CD4-positive, alpha-beta T cell treated with Interleukin-6 at 100 ng/mL for 8 hours (primary cell): Measurements from ENCODE around the gene MOAP1.
"Not testable (repeated sequence)": the region's sequence is repeated elsewhere in the genome, so short reads cannot be mapped to it uniquely, and the experiment has no call there.

Source experiments
- DNase-seq: peaks from one replicate; pipeline ENCODE4 v3.0.0-alpha.2; 2020; ENCODE audit warnings: mixed read lengths, low spot score

Gene MOAP1

DNA sequence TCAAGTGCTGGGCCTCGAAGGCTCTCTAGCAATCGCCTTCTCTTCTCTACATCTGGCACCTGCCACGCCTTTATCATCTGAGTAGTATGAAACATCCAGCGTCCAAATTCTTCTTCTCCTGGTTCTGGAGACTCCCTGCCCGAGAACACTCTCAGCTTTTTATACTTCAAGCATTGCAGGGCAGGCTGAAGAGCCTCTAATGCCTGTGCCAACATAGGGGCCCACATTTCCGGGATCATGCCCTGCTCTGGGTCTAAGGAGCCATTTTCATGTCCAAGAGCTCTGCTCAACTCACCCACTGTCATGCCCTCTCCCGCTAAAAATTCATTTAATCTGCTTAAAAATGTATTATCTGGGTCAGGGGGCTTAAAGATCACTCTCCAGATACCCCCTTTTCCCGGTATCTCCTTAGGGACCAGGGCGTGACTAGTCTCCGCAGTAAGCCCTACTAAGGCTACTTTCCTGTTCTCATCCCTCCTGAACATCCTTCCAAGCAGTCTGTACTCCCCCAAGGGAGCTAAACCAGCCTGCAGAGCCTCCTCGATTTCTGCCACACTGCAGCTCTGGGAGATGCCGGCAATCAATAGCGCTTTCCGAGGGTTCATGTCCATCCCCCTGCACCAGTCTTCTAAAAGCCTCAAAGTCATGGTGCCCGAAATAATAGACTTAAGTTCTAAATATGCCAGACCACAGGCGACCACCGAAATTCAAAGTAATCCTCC, 940 bp downstream of the MOAP1 start:
- DNase-seq, result no peak

DNA sequence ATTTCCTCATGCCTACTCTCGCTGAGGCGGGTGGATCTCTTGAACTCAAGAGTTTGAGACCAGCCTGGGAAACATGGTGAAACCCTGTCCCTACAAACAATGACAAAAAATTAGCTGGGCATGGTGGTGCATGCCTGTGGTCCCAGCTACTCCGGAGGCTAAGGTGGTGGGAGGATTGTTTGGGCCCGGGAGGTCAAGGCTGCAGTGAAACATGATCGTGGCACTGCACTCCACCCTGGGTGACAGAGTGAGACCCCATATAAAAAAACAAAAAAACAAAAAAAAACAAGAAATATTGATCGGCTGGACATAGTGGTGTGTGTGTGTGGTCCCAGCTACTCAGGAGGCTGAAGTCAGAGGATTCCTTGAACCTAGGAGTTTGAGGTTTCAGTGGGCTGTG, 9.2 kb downstream of the MOAP1 start:
- DNase-seq, result no peak

DNA sequence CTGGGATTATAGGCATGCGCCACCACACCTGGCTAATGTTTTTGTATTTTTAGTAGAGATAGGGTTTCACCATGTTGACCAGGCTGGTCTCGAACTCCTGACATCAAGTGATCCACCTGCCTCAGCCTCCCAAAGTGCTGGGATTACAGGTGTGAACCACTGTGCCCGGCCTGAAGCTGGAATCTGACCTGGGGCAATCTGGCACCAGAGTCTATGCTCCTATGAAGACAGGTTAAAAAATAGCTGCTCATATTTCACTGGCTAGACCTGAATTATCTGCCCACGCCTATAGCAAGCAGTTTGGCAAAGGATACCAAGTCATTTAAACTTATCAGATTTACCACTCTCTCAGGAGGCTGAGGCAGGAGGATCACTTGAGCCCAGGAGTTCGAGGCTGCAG, 10.0 kb downstream of the MOAP1 start:
- not testable (repeated sequence) for DNase-seq

DNA sequence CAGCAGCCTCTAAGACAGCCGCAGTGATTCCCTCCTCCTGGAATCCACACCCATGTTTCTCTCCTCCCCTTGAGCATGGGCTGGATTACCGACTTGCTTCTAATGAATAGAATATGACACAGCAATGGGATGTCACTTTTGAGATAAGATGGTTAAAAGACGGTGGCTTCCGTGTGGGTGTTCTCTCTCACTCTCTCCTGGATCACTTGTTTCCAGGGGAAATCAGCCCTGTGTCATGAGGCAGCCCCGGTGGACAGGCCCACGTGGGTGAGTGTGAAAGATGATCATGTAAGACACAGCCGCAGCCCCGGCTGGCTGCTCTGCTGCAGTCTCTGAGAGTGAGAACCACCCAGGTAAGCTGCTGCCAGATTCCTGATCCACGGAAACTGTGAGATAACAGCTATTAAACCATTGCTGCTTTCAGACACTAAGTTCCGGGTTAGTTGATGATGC, 10.7 kb downstream of the MOAP1 start:
- DNase-seq, result no peak

GRCh38 chr14:93171376-93171775, 13.3 kb downstream of the MOAP1 start:
- DNase-seq, result no peak

GRCh38 chr14:93170141-93170540, 14.6 kb downstream of the MOAP1 start:
- not testable (repeated sequence) for DNase-seq

DNA sequence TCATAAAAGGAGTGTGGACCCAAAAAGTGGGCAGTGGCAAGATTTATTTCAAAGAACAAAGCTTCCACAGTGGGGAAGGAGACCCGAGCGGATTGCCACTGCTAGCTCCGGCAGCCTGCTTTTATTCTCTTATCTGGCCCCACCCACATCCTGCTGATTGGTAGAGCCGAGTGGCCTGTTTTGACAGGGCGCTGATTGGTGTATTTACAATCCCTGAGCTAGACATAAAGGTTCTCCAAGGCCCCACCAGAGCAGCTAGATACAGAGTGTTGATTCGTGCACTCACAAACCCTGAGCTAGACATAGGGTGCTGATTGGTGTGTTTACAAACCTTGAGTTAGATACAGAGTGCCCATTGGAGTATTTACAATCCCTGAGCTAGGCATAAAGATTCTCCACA, 15.1 kb downstream of the MOAP1 start:
- not testable (repeated sequence) for DNase-seq

DNA sequence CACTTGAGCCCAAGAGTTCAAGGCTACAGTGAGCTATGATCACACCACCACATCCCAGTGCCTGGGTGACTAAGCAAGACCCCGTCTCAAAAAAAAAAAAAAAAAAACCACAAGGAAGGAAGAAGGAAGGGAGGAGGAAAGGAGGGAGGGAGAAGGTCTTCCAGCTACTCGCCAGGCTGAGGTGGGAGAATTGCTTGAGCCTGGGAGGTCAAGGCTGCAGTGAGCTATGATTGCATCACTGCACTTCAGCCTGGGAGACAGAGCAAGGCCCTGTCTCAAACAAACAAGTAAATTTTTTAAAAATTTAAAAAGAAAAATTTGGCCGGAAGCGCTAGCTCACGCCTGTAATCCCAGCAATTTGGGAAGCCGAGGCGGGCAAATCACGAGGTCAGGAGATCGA, 16.1 kb downstream of the MOAP1 start:
- DNase-seq, result not testable (repeated sequence)

DNA sequence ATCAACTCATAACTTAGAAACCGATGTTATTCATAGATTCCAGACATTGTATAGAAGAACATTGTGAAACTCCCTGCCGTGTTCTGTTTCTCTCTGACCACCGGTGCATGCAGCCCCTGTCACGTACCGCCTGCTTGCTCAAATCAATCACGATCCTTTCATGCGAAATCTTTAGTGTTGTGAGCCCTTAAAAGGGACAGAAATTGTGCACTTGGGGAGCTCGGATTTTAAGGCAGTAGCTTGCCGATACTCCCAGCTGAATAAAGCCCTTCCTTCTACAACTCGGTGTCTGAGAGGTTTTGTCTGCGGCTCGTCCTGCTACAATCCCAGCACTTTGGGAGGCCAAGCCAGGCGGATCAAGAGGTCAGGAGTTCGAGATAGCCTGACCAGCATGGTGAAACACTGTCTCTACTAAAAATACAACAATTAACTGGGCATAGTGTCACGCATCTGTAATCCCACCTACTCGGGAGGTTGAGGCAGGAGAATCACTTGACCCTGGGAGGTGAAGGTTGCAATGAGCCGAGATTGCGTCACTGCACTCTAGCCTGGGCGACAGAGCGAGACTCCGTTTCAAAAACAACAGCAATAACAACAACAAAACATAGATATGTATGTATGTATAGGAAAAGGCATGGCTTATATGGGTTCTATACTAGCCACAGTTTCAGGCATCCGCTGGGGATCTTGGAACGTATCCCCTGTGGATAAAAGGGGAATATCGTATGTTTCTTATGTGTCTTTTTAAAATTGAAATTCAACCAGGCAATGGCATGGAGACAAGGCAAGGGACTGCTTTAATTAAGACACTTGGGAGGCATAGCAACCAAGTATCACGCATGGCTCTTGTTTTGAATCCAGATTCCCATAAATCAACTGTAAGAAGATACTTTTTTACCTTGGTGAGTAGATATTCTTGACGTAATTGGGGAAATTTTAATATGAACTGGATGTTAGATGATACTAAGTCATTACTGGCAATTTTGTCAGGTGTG, 19.1 kb downstream of the MOAP1 start:
- not testable (repeated sequence) for DNase-seq

- no peak for DNase-seq
These were observed 21.1 kb downstream of the MOAP1 start for GRCh38 chr14:93163564-93163963.

DNA sequence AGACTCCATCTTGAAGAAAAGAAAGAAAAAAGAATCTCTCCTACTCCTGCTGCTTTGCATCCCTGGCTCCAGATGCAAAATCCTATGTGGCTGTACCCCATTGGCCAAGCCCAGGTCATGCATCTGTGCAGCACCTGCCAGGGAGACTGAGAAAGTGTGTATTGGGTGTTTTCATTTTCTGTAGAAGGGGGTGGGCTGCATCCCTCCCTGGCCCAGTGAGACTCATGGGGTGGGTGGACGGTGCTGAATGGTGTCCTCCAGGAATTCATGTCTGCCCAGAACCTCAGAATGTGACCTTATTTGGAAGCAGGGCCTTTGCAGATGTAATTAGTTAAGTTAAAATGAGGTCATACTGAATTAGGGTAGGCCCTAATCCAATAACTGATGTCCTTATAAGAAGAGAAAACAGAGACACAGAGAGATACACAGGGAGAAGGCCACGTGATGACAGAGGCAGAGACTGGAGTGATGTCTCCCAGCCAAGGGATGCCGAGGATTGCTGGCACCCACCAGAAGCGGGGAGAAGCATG, 23.2 kb downstream of the MOAP1 start:
- DNase-seq, result no peak

DNA sequence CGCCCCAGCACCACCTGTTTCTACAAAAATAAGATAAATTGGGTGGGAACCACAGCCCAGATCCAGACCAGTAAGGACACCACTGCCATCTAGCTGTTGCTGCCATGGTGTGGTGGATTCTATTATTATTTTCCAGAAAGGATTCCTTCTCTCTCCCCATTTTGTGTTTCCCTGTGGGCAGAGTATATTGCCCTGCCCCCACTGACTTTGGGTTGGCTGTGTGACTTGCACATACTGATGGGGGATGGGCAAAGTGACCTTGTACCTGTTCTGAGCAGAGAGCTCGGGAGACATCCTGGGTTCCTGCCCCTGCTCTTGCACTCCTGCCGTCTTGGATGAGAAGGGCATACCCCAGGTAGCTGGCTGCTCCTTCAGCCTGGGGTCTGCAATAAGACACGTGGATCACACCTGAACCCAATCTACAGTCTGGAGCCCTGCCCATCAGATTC, 24.3 kb downstream of the MOAP1 start:
- DNase-seq, result no peak

DNA sequence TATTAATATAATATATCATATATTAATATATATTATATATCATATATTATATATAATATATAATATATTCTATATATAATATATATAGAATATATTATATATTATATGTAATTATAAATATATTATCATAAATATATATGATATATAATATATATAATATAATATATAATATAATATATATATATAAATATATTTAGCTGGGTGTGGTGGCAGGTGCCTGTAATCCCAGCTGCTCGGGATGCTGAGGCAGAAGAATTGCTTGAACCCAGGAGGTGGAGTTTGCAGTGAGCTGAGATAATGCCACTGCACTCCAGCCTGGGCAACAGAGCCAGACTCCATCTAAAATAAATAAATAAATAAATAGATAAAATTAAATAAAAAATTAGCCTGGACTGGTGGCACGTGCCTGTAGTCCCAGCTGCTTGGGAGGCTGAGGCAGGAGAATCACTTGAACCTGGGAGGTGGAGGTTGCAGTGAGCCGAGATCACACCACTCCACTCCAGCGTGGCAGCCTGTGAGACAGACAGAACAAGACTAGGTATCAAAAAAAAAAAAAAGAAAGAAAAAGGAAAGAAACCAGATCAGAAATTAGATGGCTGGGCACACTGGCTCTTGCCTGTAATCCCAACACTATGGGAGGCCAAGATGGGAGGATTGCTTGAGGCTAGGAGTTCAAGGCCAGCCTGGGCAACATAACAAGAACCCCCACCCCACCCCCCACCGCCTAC, 24.9 kb downstream of the MOAP1 start:
- DNase-seq, result not testable (repeated sequence)

- not testable (repeated sequence) for DNase-seq
These were observed 26.3 kb downstream of the MOAP1 start for GRCh38 chr14:93158349-93158748.

GRCh38 chr14:93156693-93157369, 27.9 kb downstream of the MOAP1 start:
- DNase-seq, result no peak

- DNase-seq, result no peak
These were observed 29.0 kb downstream of the MOAP1 start for GRCh38 chr14:93155667-93156066.

GRCh38 chr14:93153121-93153520, 31.6 kb downstream of the MOAP1 start:
- no peak for DNase-seq

- DNase-seq, result no peak
These were observed 34.2 kb downstream of the MOAP1 start for GRCh38 chr14:93150227-93151208.

- no peak for DNase-seq
These were observed 35.7 kb downstream of the MOAP1 start for GRCh38 chr14:93148979-93149378.

DNA sequence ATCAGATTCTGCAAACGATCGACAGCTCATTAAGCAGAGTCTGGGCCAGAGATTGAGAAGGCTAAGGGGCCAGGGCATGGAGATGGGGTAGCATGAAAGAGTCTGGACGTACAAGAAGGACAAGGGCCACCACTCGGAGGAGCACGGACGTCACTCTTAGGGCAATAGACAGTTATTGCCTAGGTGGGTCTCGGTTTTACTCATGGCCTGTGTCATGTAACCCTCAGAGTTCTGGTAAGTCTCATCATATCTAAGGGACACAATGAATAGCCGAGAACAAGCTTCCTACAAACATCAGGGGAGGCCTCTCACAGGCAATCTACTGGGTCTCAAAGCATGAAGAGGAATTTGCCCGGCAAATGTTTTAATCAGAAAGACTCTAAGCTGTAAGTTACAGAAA, 38.6 kb downstream of the MOAP1 start:
- DNase-seq, result no peak
